MCF 10A (cell line): ENCODE results near the gene RBSN. TPM values are rescaled to one million over a fixed set of nuclear protein-coding genes. Genes with fewer than 3 reads are reported as not detected.

Experiments used
- BruUV-seq: library from RNA; stranded (reverse); fragments of 400-500 nt; replicated peaks from 2 replicates; lab custom pipeline; 2021; lab: Mats Ljungman, UMichigan
- CTCF ChIA-PET: fragments of 300-600 bp; sonication (Branson Sonifier 250); formaldehyde crosslinking; extraction: SDS; loops from one replicate; lab custom pipeline; 2021; ENCODE audit warnings: antibody characterized with exemption, inconsistent platforms; lab: Yijun Ruan, JAX
- POLR2A ChIA-PET: fragments of 300-600, 350-650 bp; sonication (Branson Sonifier 250); formaldehyde crosslinking; extraction: SDS; loops from one replicate; lab custom pipeline; 2020; ENCODE audit warnings: antibody characterized with exemption, inconsistent platforms; lab: Yijun Ruan, JAX
- DNase-seq: peaks from one replicate; pipeline ENCODE4 v3.0.0-alpha.2; 2018; ENCODE audit not compliant: unreplicated experiment
- H3K27ac Mint-ChIP-seq: one replicate; pipeline ENCODE4 v1.8.0; 2022; ENCODE audit warnings: mild to moderate bottlenecking, low read depth, mixed read lengths; ENCODE audit not compliant: unreplicated experiment
- H3K27me3 Mint-ChIP-seq: one replicate; pipeline ENCODE4 v1.8.0; 2022; ENCODE audit warnings: mixed read lengths; ENCODE audit not compliant: insufficient read depth, unreplicated experiment
- H3K36me3 Mint-ChIP-seq: one replicate; pipeline ENCODE4 v1.8.0; 2022; ENCODE audit warnings: mild to moderate bottlenecking, moderate library complexity, mixed read lengths; ENCODE audit not compliant: insufficient read depth, unreplicated experiment
- H3K4me1 Mint-ChIP-seq: one replicate; pipeline ENCODE4 v1.8.0; 2022; ENCODE audit warnings: mixed read lengths; ENCODE audit not compliant: insufficient read depth, unreplicated experiment
- H3K4me3 Mint-ChIP-seq: one replicate; pipeline ENCODE4 v1.8.0; 2022; ENCODE audit warnings: mild to moderate bottlenecking, moderate library complexity, mixed read lengths; ENCODE audit not compliant: unreplicated experiment
- H3K9me3 Mint-ChIP-seq: one replicate; pipeline ENCODE4 v1.8.0; 2022; ENCODE audit warnings: mixed read lengths; ENCODE audit not compliant: unreplicated experiment
- CTCF ChIP-seq: fragments of 200-600 bp; IDR thresholded peaks from one replicate; pipeline ENCODE4 v1.8.0; 2022; ENCODE audit warnings: antibody characterized with exemption, mild to moderate bottlenecking; ENCODE audit not compliant: unreplicated experiment
- intact Hi-C: fragments of 100-400 bp; cut with micrococcal nuclease; formaldehyde crosslinking; loops from 2 replicates; pipeline ENCODE4 v1.14.1; 2022
- total RNA-seq: library from RNA; stranded (reverse); gene quantifications from 2 replicates; pipeline ENCODE4 v1.2.3, GENCODE V29; 2022

RBSN gene
- total RNA-seq, 1 experiment from 2014 or later, result 39.6 TPM

- intact Hi-C loops, result no loop called here
- ChIA-PET CTCF (no interaction called here), POLR2A (interaction anchor here (2.8 kb wide), 1 partner anchor 15 kb away, joined by 23 read pairs; the partner anchor contains the start of gene MRPS25)
- no peak overlapping the region for H3K27ac Mint-ChIP-seq
- H3K9me3 Mint-ChIP-seq, result no peaks in the 10 kb centered on the region
- H3K4me1 Mint-ChIP-seq, result no peaks in the 10 kb centered on the region
- BruUV-seq, result no TSS peak
- no peak for DNase-seq
- H3K36me3 Mint-ChIP-seq, result peaks cover 77% of the 10 kb centered on the region
- H3K27me3 Mint-ChIP-seq, result no peaks in the 10 kb centered on the region
- TF ChIP-seq CTCF, result no peak
- H3K4me3 Mint-ChIP-seq, result no peak overlapping the region
These were observed 49.4 kb downstream of the RBSN start for GRCh38 chr3:15049584-15049983.

GRCh38 chr3:15045667-15046066 is 53.3 kb downstream of the RBSN start:
- H3K27ac Mint-ChIP-seq, result no peak overlapping the region
- intact Hi-C loops, result no loop called here
- no peaks in the 10 kb centered on the region for H3K27me3 Mint-ChIP-seq
- peaks cover 97% of the 10 kb centered on the region for H3K36me3 Mint-ChIP-seq
- H3K9me3 Mint-ChIP-seq, result no peaks in the 10 kb centered on the region
- BruUV-seq, result no TSS peak
- CTCF ChIA-PET, result interaction anchor here (1.8 kb wide), 1 partner anchor 12 kb away, joined by 6 read pairs; no protein-coding TSS in a partner anchor
- POLR2A ChIA-PET, result interaction anchor here (0.8 to 1.9 kb wide), 3 partner anchors 8 to 99 kb away, joined by 3 to 5 read pairs (median 3); partner anchors contain the start of gene NR2C2
- no peak for DNase-seq
- peaks cover 5% of the 10 kb centered on the region for H3K4me1 Mint-ChIP-seq
- no peak for TF ChIP-seq CTCF
- H3K4me3 Mint-ChIP-seq, result no peak overlapping the region

- ChIA-PET POLR2A (interaction anchor here (1.0 to 1.9 kb wide), 2 partner anchors 97 to 393 kb away, joined by 3 to 5 read pairs; partner anchors contain the start of genes CCDC174 and NR2C2), CTCF (no interaction called here)
- intact Hi-C loops, result no loop called here
- no peaks in the 10 kb centered on the region for H3K27me3 Mint-ChIP-seq
- peaks cover 97% of the 10 kb centered on the region for H3K36me3 Mint-ChIP-seq
- no TSS peak for BruUV-seq
- H3K4me3 Mint-ChIP-seq, result no peak overlapping the region
- no peaks in the 10 kb centered on the region for H3K9me3 Mint-ChIP-seq
- H3K4me1 Mint-ChIP-seq, result peaks cover 5% of the 10 kb centered on the region
- DNase-seq, result no peak
- H3K27ac Mint-ChIP-seq, result no peak overlapping the region
- TF ChIP-seq CTCF, result no peak
These were observed 54.6 kb downstream of the RBSN start for GRCh38 chr3:15044326-15044725.

- TF ChIP-seq CTCF, result no peak
- POLR2A ChIA-PET, result interaction anchor here (1.0 to 1.1 kb wide), 2 partner anchors 59 to 392 kb away, joined by 3 read pairs; partner anchors contain the start of gene CCDC174
- no peak for DNase-seq
- Mint-ChIP-seq H3K36me3 (peaks cover 97% of the 10 kb centered on the region), H3K4me1 (peaks cover 5% of the 10 kb centered on the region), H3K9me3 (no peaks in the 10 kb centered on the region), H3K27me3 (no peaks in the 10 kb centered on the region), H3K4me3 (no peak overlapping the region), H3K27ac (no peak overlapping the region)
- no TSS peak for BruUV-seq
- intact Hi-C loops, result no loop called here
- CTCF ChIA-PET, result interaction anchor here (0.6 kb wide), 1 partner anchor 49 kb away, joined by 3 read pairs; no protein-coding TSS in a partner anchor
These were observed 55.4 kb downstream of the RBSN start for GRCh38 chr3:15043408-15044171.
